Lower leg skin (tissue), 4 donors: ENCODE results near the gene CD151. TPM values are rescaled to one million over a fixed set of nuclear protein-coding genes. Genes with fewer than 3 reads are reported as not detected.

ENCODE experiments used
- DNase-seq, 2 donors: peaks; one replicate each; pipeline ENCODE4 v3.0.0-alpha.2; 2019; ENCODE audit warnings: low spot score in 2 of 2
- H3K4me3 ChIP-seq: fragments of 200-600 bp; sonication (generic); 2 replicates; pipeline ENCODE4 v1.5.1; 2017; ENCODE audit warnings: mild to moderate bottlenecking, low read depth; ENCODE audit not compliant: poor library complexity, severe bottlenecking
- CTCF ChIP-seq, 3 donors: fragments of 450-650 bp; IDR thresholded peaks; one replicate each; pipeline ENCODE4 v1.5.1; 2016; ENCODE audit warnings: antibody characterized with exemption in 3 of 3, mild to moderate bottlenecking in 3 of 3, moderate library complexity in 2 of 3
- POLR2A ChIP-seq, 2 donors: fragments of 450-650 bp; IDR thresholded peaks; one replicate each; pipeline ENCODE4 v1.6.1; 2016 to 2017; ENCODE audit warnings: antibody characterized with exemption in 2 of 2, mild to moderate bottlenecking in 1 of 2, moderate library complexity in 1 of 2
- WGBS, 2 donors: methylation state at CpG; one replicate each; pipeline ENCODE4 v1.1.5; 2018; 5-methylcytosine and 5-hydroxymethylcytosine counted together
- intact Hi-C: fragments of 100-400 bp; cut with DNase I; formaldehyde crosslinking; loops from one replicate; pipeline ENCODE4 v1.15.0; 2023; ENCODE audit warnings: low total_unique reads
- total RNA-seq, 4 donors: library from RNA; depleted of rRNA; stranded (reverse); fragments of >200 nt; gene quantifications; one replicate each; pipeline ENCODE4 v1.1.0, GENCODE V29; 2016

Gene CD151
- total RNA-seq, 4 donors from 2014 or later = 124 to 186 (median 157) TPM

DNA sequence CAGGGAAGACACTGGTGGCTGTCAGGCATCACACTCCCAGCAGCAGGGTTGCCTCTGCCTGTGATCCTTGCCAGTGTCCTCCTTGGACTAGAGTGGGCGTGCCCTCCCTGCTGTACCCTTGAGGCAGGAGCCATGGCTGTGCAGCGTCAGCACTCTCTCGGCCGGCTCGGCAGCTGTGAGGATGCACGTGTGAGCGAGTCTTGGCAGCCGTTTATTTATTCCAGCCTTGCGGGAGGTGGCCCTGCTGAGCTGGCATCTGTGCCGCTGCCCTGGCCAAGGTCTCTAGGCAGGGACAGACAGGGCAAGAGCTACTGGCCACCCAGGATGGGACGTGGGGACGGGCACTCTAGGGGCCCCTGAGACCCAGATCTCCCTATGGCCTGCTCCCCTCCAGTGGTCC, 43.8 kb downstream of the CD151 start:
- intact Hi-C loops = no loop called here
- DNase-seq = no peak
- 34 to 50% methylated on average over 8 to 12 of the region's 12 CpGs for WGBS, 2 donors
- no peak overlapping the region for H3K4me3 ChIP-seq
- no peak for TF ChIP-seq CTCF (IDR thresholded peaks at IDR 0.05)
- TF ChIP-seq POLR2A (IDR thresholded peaks at IDR 0.05) = no peak

- no peak overlapping the region for H3K4me3 ChIP-seq
- DNase-seq = no peak
- TF ChIP-seq CTCF (IDR thresholded peaks at IDR 0.05) = no peak
- no peak for TF ChIP-seq POLR2A (IDR thresholded peaks at IDR 0.05)
- WGBS, 2 donors = 87 to 89% methylated on average over 11 of the region's 11 CpGs
- intact Hi-C loops = no loop called here
Measured at GRCh38 chr11:877565-877964, 44.8 kb downstream of the CD151 start.

- H3K4me3 ChIP-seq = no peak overlapping the region
- DNase-seq = no peak
- TF ChIP-seq CTCF (IDR thresholded peaks at IDR 0.05) = no peak
- TF ChIP-seq POLR2A (IDR thresholded peaks at IDR 0.05) = no peak
- 92% methylated on average over 14 of the region's 14 CpGs for WGBS, 2 donors
- intact Hi-C loops = no loop called here
Measured at GRCh38 chr11:880447-880846, 47.7 kb downstream of the CD151 start.

DNA sequence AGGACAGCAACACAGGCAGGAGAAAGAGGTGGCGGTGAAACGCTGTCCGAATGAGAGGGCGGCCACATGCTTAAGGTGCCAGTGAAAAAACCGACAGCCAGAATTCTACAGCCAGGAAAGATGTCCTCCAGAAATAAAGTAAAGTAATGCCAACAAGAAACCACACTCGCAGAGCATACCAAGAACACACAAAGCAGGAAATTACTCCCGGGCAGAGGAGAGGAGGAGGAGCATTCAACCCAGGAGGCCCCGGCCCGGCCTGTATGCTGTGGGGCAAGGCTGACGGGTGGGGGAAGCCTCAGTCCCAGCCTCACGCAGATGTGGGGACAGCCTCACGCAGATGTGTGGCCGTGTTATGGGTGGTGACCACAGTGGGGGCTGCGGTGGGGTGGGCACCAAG, 49.8 kb downstream of the CD151 start:
- no peak for DNase-seq
- WGBS, 2 donors = 75 to 81% methylated on average over 13 to 14 of the region's 14 CpGs
- no peak for TF ChIP-seq POLR2A (IDR thresholded peaks at IDR 0.05)
- no peak for TF ChIP-seq CTCF (IDR thresholded peaks at IDR 0.05)
- intact Hi-C loops = no loop called here
- no peak overlapping the region for H3K4me3 ChIP-seq

DNA sequence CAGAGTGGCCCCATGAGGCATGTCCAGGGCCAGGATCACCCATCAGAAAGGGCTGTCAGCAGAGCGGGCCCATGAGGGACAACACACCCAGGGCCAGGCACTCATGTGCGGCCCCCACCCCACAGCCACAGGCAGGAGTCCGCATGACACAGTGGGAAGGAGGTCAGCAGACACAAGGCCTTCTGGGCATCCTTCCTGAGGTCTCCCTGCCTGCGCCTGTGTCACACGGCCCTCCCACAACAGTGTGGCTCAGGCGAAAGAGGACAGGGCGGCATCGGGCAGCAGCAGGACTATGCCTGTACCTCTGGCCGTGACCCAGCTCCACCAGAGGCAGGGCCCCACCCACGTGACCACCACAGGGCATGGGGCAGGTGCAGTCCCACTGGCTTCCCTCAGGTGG, 50.8 kb downstream of the CD151 start:
- intact Hi-C loops = no loop called here
- 66 to 100% methylated on average over 1 to 5 of the region's 10 CpGs for WGBS, 2 donors
- H3K4me3 ChIP-seq = no peak overlapping the region
- no peak for TF ChIP-seq POLR2A (IDR thresholded peaks at IDR 0.05)
- no peak for TF ChIP-seq CTCF (IDR thresholded peaks at IDR 0.05)
- DNase-seq = no peak

GRCh38 chr11:884578-885070, 51.9 kb downstream of the CD151 start:
- intact Hi-C loops = no loop called here
- no peak overlapping the region for H3K4me3 ChIP-seq
- DNase-seq = no peak
- WGBS, 2 donors = 84 to 89% methylated on average over 15 to 16 of the region's 16 CpGs
- TF ChIP-seq CTCF (IDR thresholded peaks at IDR 0.05) = no peak
- no peak for TF ChIP-seq POLR2A (IDR thresholded peaks at IDR 0.05)
